ENCODE results near the gene INSR. TPM values are rescaled to one million over a fixed set of nuclear protein-coding genes. Genes with fewer than 3 reads are reported as not detected.

The INSR gene
- total and polyA plus RNA-seq, 10 of the 15 experiments (the other 5 are each of a cell fraction or from before 2014, with no cell fraction given) = 4.2 to 34.9 (median 13.6) TPM

- Histone ChIP-seq H3K4me1 (ENCODE audit: control insufficient read depth, insufficient read depth, low read length) (peaks cover 30% of the 10 kb centered on the region), H4K20me1 (ENCODE audit: control insufficient read depth, insufficient read depth) (no peaks in the 10 kb centered on the region; the same call in 1 of the 2 replicates), H3K4me3 (no peak overlapping the region), H3K9me3 (replicated peaks; ENCODE audit: control insufficient read depth, insufficient read depth, low read length) (no peaks in the 10 kb centered on the region; the same call in 1 of the 3 replicates), H3K4me2 (ENCODE audit: control insufficient read depth, insufficient read depth) (no peak overlapping the region), H3K27ac (ENCODE audit: control insufficient read depth, insufficient read depth) (no peak overlapping the region), H3K27me3 (replicated peaks in 1 of 2; ENCODE audit: control insufficient read depth in 2 of 2, insufficient read depth in 2 of 2, low read length in 1 of 2) (no peaks in the 10 kb centered on the region), H3K9ac (ENCODE audit: control insufficient read depth, insufficient read depth, low read length) (no peak overlapping the region), H3K79me2 (ENCODE audit: control insufficient read depth, insufficient read depth, low read length) (peaks cover 47% of the 10 kb centered on the region), H3K36me3 (ENCODE audit: control insufficient read depth in 2 of 2, insufficient read depth in 2 of 2, low read length in 1 of 2) (peaks cover 0 to 2% of the 10 kb centered on the region in 2 experiments; a peak in 2 of 4 replicates), H2AFZ (ENCODE audit: control insufficient read depth, low read depth, low read length) (no peak overlapping the region)
- ChIA-PET RAD21 (ENCODE audit: unreplicated experiment) (interaction anchor here (0.9 kb wide), 1 partner anchor 11 kb away, joined by 3 read pairs; no protein-coding TSS in a partner anchor), SMC1A (ENCODE audit: uncharacterized antibody, unreplicated experiment) (interaction anchor here (0.8 to 2.2 kb wide), 5 partner anchors 10 to 63 kb away, joined by 3 to 10 read pairs (median 5); no protein-coding TSS in a partner anchor), POLR2A (interaction anchor here (0.7 kb wide), 1 partner anchor 10 kb away, joined by 6 read pairs; no protein-coding TSS in a partner anchor), CTCF (no interaction called here)
- no peak for DNase-seq (ENCODE audit: low read depth, low spot score)
- FAIRE-seq = no peak
- 64% methylated on average over 10 of the region's 10 CpGs for WGBS (ENCODE audit: insufficient coverage, insufficient replicate concordance, low lambda C conversion rate, missing lambda C conversion rate)
- no peak for TF ChIP-seq BRCA1 (IDR thresholded peaks at IDR 0.05; ENCODE audit: low read depth, low read length)
- TF ChIP-seq RUNX3 (IDR thresholded peaks at IDR 0.05; ENCODE audit: low read length) = peak; percentile 36; the same call in 1 of the 2 replicates
- no peak for TF ChIP-seq SUPT20H (IDR thresholded peaks at IDR 0.05; ENCODE audit: borderline replicate concordance, control insufficient read depth, low read depth, low read length)
- TF ChIP-seq TCF7 (IDR thresholded peaks at IDR 0.05; ENCODE audit: borderline replicate concordance) = peak; percentile 81
- peak; percentile 16; the same call in 1 of the 2 replicates for TF ChIP-seq EED (IDR thresholded peaks at IDR 0.05; ENCODE audit: low read depth)
- no peak for ATAC-seq
- intact Hi-C loops (cut with micrococcal nuclease; ENCODE audit: unreplicated experiment) = no loop called here
- in situ Hi-C loops (cut with MboI) = no loop called here
- BruUV-seq (replicated peaks) = no TSS peak
Observed at GRCh38 chr19:7225741-7226140, 68.5 kb downstream of the INSR start.

GRCh38 chr19:7224995-7225394 lies 69.2 kb downstream of the INSR start:
- ATAC-seq = no peak; the same call in 2 of the 3 replicates
- Histone ChIP-seq H3K27me3 (replicated peaks in 1 of 2; ENCODE audit: control insufficient read depth in 2 of 2, insufficient read depth in 2 of 2, low read length in 1 of 2) (no peaks in the 10 kb centered on the region), H3K36me3 (ENCODE audit: control insufficient read depth in 2 of 2, insufficient read depth in 2 of 2, low read length in 1 of 2) (no peaks in the 10 kb centered on the region; a peak in 2 of 4 replicates), H3K9me3 (replicated peaks; ENCODE audit: control insufficient read depth, insufficient read depth, low read length) (no peaks in the 10 kb centered on the region; the same call in 1 of the 3 replicates), H3K79me2 (ENCODE audit: control insufficient read depth, insufficient read depth, low read length) (peaks cover 46% of the 10 kb centered on the region), H3K4me1 (ENCODE audit: control insufficient read depth, insufficient read depth, low read length) (peaks cover 30% of the 10 kb centered on the region), H4K20me1 (ENCODE audit: control insufficient read depth, insufficient read depth) (no peaks in the 10 kb centered on the region; the same call in 1 of the 2 replicates), H3K27ac (ENCODE audit: control insufficient read depth, insufficient read depth) (no peak overlapping the region), H2AFZ (ENCODE audit: control insufficient read depth, low read depth, low read length) (no peak overlapping the region), H3K9ac (ENCODE audit: control insufficient read depth, insufficient read depth, low read length) (no peak overlapping the region), H3K4me2 (ENCODE audit: control insufficient read depth, insufficient read depth) (peak overlapping the region; percentile 35; the same call in 1 of the 2 replicates), H3K4me3 (no peak overlapping the region)
- DNase-seq (ENCODE audit: low read depth, low spot score) = no peak
- ChIA-PET POLR2A (no interaction called here), CTCF (interaction anchor here (1.0 to 1.4 kb wide), 2 partner anchors 14 to 19 kb away, joined by 3 to 5 read pairs; no protein-coding TSS in a partner anchor), SMC1A (ENCODE audit: uncharacterized antibody, unreplicated experiment) (interaction anchor here (0.6 to 2.2 kb wide), 4 partner anchors 14 to 203 kb away, joined by 3 to 5 read pairs (median 4); no protein-coding TSS in a partner anchor), RAD21 (ENCODE audit: unreplicated experiment) (interaction anchor here (1.5 to 1.7 kb wide), 2 partner anchors 24 to 123 kb away, joined by 6 to 8 read pairs; partner anchors contain the start of gene ARHGEF18)
- WGBS (ENCODE audit: insufficient coverage, insufficient replicate concordance, low lambda C conversion rate, missing lambda C conversion rate) = 85% methylated on average over 7 of the region's 7 CpGs
- no peak for FAIRE-seq
- in situ Hi-C loops (cut with MboI) = no loop called here
- intact Hi-C loops (cut with micrococcal nuclease; ENCODE audit: unreplicated experiment) = no loop called here
- 0 out of 2 replicates have a peak, but pooled peaks have one; percentile 40 for TF ChIP-seq ZNF217 (IDR thresholded peaks at IDR 0.05)
- TF ChIP-seq WRNIP1 (IDR thresholded peaks at IDR 0.05; ENCODE audit: borderline replicate concordance, low read depth, low read length) = 0 out of 2 replicates have a peak, but pooled peaks have one; percentile 1
- no peak for TF ChIP-seq SP1 (IDR thresholded peaks at IDR 0.05; ENCODE audit: low read depth, low read length)
- no TSS peak for BruUV-seq (replicated peaks)

All from GM12878 (cell line).